GM23338 (cell line): ENCODE data around the gene FAM209A. TPM values are rescaled to one million over a fixed set of nuclear protein-coding genes. Genes with fewer than 3 reads are reported as not detected.

Experiments
- ATAC-seq: fragments of 200-7000 bp; cut with Tn5 transposase; 3 replicates; pipeline ENCODE4 v1.9.1; 2020
- DNase-seq: peaks from one replicate; pipeline ENCODE4 v3.0.0-alpha.2; 2015; ENCODE audit warnings: low spot score
- H2AFZ ChIP-seq: fragments of 200-600 bp; sonication (generic); 2 replicates; pipeline ENCODE4 v1.8.0; 2016; ENCODE audit warnings: antibody characterized with exemption, mild to moderate bottlenecking, moderate library complexity
- H3F3A ChIP-seq: fragments of 200-600 bp; sonication (generic); replicated peaks from 2 replicates; pipeline ENCODE4 v1.8.0; 2017; ENCODE audit warnings: antibody characterized with exemption, mixed run types, low read depth
- H3K27ac ChIP-seq: fragments of 200-600 bp; sonication (generic); 2 replicates; pipeline ENCODE4 v1.6.1; 2016; ENCODE audit warnings: low read depth
- H3K27me3 ChIP-seq: fragments of 200-600 bp; sonication (generic); 2 replicates; pipeline ENCODE4 v1.8.0; 2016; ENCODE audit warnings: mild to moderate bottlenecking, mixed run types, moderate library complexity; ENCODE audit not compliant: insufficient read depth
- H3K36me3 ChIP-seq: fragments of 200-600 bp; sonication (generic); 2 replicates; pipeline ENCODE4 v1.8.0; 2016; ENCODE audit warnings: mild to moderate bottlenecking; ENCODE audit not compliant: insufficient read depth
- H3K4me1 ChIP-seq: fragments of 200-600 bp; sonication (generic); 2 replicates; pipeline ENCODE4 v1.8.0; 2016; ENCODE audit warnings: mild to moderate bottlenecking, moderate library complexity; ENCODE audit not compliant: insufficient read depth
- H3K4me2 ChIP-seq: fragments of 200-600 bp; sonication (generic); 2 replicates; pipeline ENCODE4 v1.7.1; 2017; ENCODE audit warnings: mixed run types
- H3K4me3 ChIP-seq: fragments of 200-600 bp; sonication (generic); 2 replicates; pipeline ENCODE4 v1.6.1; 2016; ENCODE audit warnings: mixed run types
- H3K79me2 ChIP-seq: fragments of 200-600 bp; sonication (generic); replicated peaks from 2 replicates; pipeline ENCODE4 v1.8.0; 2017; ENCODE audit warnings: mild to moderate bottlenecking; ENCODE audit not compliant: insufficient read depth
- H3K9me2 ChIP-seq: fragments of 200-600 bp; sonication (generic); 2 replicates; pipeline ENCODE4 v1.8.0; 2017; ENCODE audit not compliant: insufficient read depth
- H4K20me1 ChIP-seq: fragments of 200-600 bp; sonication (generic); replicated peaks from 2 replicates; pipeline ENCODE4 v1.8.0; 2017; ENCODE audit warnings: mild to moderate bottlenecking; ENCODE audit not compliant: insufficient read depth
- H3K27ac Mint-ChIP-seq: 2 replicates; pipeline ENCODE4 v1.8.0; 2020; ENCODE audit warnings: inconsistent platforms, mild to moderate bottlenecking, moderate library complexity, mixed read lengths
- H3K27me3 Mint-ChIP-seq: 3 replicates; pipeline ENCODE4 v1.8.0; 2022; ENCODE audit warnings: low read depth, mild to moderate bottlenecking, moderate library complexity, mixed read lengths, inconsistent platforms; ENCODE audit not compliant: insufficient read depth, poor library complexity
- H3K36me3 Mint-ChIP-seq: 3 replicates; pipeline ENCODE4 v1.8.0; 2021; ENCODE audit warnings: low read depth, mild to moderate bottlenecking, inconsistent platforms, moderate library complexity, mixed read lengths
- H3K4me1 Mint-ChIP-seq: 3 replicates; pipeline ENCODE4 v1.8.0; 2020; ENCODE audit warnings: mild to moderate bottlenecking, inconsistent platforms, mixed read lengths
- H3K4me3 Mint-ChIP-seq: 3 replicates; pipeline ENCODE4 v1.8.0; 2021; ENCODE audit warnings: moderate library complexity, mild to moderate bottlenecking, inconsistent platforms, mixed read lengths
- H3K9me3 Mint-ChIP-seq: 3 replicates; pipeline ENCODE4 v1.8.0; 2020; ENCODE audit warnings: moderate library complexity, mild to moderate bottlenecking, inconsistent platforms, mixed read lengths
- CTCF ChIP-seq, 2 experiments: fragments of 200-600 bp in 1 of 2; sonication (generic) in 1 of 2; conservative IDR thresholded peaks; 2 replicates each; pipeline versions ENCODE4 v1.5.1 to v1.6.1; 2016 to 2017; ENCODE audit warnings: antibody characterized with exemption in 2 of 2, low read depth in 2 of 2, mild to moderate bottlenecking in 2 of 2, moderate library complexity in 1 of 2
- EZH2 ChIP-seq: fragments of 200-600 bp; sonication (generic); IDR thresholded peaks from one replicate; pipeline ENCODE4 v1.8.0; 2017; ENCODE audit warnings: antibody characterized with exemption, mild to moderate bottlenecking, low read depth; ENCODE audit not compliant: unreplicated experiment
- EZH2phosphoT487 ChIP-seq: fragments of 200-600 bp; sonication (generic); IDR thresholded peaks from one replicate; pipeline ENCODE4 v1.8.1; 2018; ENCODE audit warnings: antibody characterized with exemption; ENCODE audit not compliant: unreplicated experiment
- JUNB ChIP-seq: IDR thresholded peaks from one replicate; pipeline ENCODE4 v1.6.1; 2016; ENCODE audit warnings: antibody characterized with exemption; ENCODE audit not compliant: unreplicated experiment
- NANOG ChIP-seq: IDR thresholded peaks from 2 replicates; pipeline ENCODE4 v1.6.1; 2016; ENCODE audit warnings: antibody characterized with exemption, borderline replicate concordance
- POLR2AphosphoS5 ChIP-seq: IDR thresholded peaks from 2 replicates; pipeline ENCODE4 v1.6.1; 2016; ENCODE audit warnings: antibody characterized with exemption, low read depth
- REST ChIP-seq: IDR thresholded peaks from one replicate; pipeline ENCODE4 v1.6.1; 2018; ENCODE audit warnings: antibody characterized with exemption; ENCODE audit not compliant: unreplicated experiment
- STAT1 ChIP-seq: IDR thresholded peaks from one replicate; pipeline ENCODE4 v1.6.1; 2016; ENCODE audit warnings: antibody characterized with exemption; ENCODE audit not compliant: unreplicated experiment
- ZNF114 ChIP-seq: fragments of 250-450 bp; sonication (Bioruptor Pico); IDR thresholded peaks from 2 replicates; pipeline ENCODE4 v1.5.0; 2020; ENCODE audit warnings: mild to moderate bottlenecking, moderate library complexity
- ZNF331 ChIP-seq: fragments of 250-450 bp; sonication (Bioruptor Pico); IDR thresholded peaks from 2 replicates; pipeline ENCODE4 v1.5.0; 2020; ENCODE audit warnings: low read depth, mild to moderate bottlenecking, moderate library complexity
- polyA plus RNA-seq: library from polyadenylated mRNA; unstranded; fragments of >200 nt; fragmentation: Nextera tagmentation; extraction: Ambion mirVana; gene quantifications from 2 replicates; pipeline ENCODE4 v1.2.1, GENCODE V29; 2016
- total RNA-seq: library from RNA; depleted of rRNA; stranded (reverse); fragments of >200 nt; shearing (Covaris generic); gene quantifications from 2 replicates; pipeline ENCODE4 v1.2.3, GENCODE V29; 2014

The FAM209A gene
- total and polyA plus RNA-seq, 2 experiments from 2014 or later = not detected

- TF ChIP-seq CTCF (conservative IDR thresholded peaks at IDR 0.05; ENCODE audit: low read depth in 2 of 2) (no peak), NANOG (no peak), EZH2 (no peak), STAT1 (no peak), JUNB (no peak), ZNF331 (CRISPR knock-in tag) (no peak), REST (no peak), POLR2AphosphoS5 (no peak), ZNF114 (CRISPR knock-in tag) (no peak), EZH2phosphoT487 (no peak)
Measured at GRCh38 chr20:56518126-56518525, 6.4 kb upstream of the FAM209A start (continued).

GRCh38 chr20:56518721-56519398 is 5.7 kb upstream of the FAM209A start:
- H3K9me2 ChIP-seq = no peaks in the 10 kb centered on the region
- DNase-seq (no peak), ATAC-seq (no peak)
- H3F3A ChIP-seq = no peaks in the 10 kb centered on the region
- H3K27ac ChIP-seq = no peak overlapping the region
- Mint-ChIP-seq H3K4me3 (no peak overlapping the region), H3K27ac (no peak overlapping the region), H3K4me1 (no peaks in the 10 kb centered on the region), H3K27me3 (peaks cover 5% of the 10 kb centered on the region), H3K9me3 (peaks cover 40% of the 10 kb centered on the region), H3K36me3 (peaks cover 56% of the 10 kb centered on the region)
- no peaks in the 10 kb centered on the region for H3K4me1 ChIP-seq
- no peaks in the 10 kb centered on the region for H3K79me2 ChIP-seq
- H4K20me1 ChIP-seq = 0 out of 2 replicates have a peak, but pooled peaks cover 5% of the 10 kb centered on the region
- H3K4me3 ChIP-seq = no peak overlapping the region
- no peak overlapping the region for H3K4me2 ChIP-seq
- H2AFZ ChIP-seq = no peak overlapping the region
- H3K27me3 ChIP-seq = no peaks in the 10 kb centered on the region
- peaks cover 15% of the 10 kb centered on the region for H3K36me3 ChIP-seq
- TF ChIP-seq REST (no peak), STAT1 (no peak), JUNB (no peak), EZH2 (no peak), ZNF114 (CRISPR knock-in tag) (no peak)
